HG02973 (cell line): ENCODE measurements around the gene TMEM120B.

Experiments used
- ATAC-seq: cut with Tn5 transposase; IDR thresholded peaks from one replicate; pipeline ENCODE4 v1.9.1; 2021; ENCODE audit warnings: moderate library complexity; ENCODE audit not compliant: unreplicated experiment

The TMEM120B gene

DNA sequence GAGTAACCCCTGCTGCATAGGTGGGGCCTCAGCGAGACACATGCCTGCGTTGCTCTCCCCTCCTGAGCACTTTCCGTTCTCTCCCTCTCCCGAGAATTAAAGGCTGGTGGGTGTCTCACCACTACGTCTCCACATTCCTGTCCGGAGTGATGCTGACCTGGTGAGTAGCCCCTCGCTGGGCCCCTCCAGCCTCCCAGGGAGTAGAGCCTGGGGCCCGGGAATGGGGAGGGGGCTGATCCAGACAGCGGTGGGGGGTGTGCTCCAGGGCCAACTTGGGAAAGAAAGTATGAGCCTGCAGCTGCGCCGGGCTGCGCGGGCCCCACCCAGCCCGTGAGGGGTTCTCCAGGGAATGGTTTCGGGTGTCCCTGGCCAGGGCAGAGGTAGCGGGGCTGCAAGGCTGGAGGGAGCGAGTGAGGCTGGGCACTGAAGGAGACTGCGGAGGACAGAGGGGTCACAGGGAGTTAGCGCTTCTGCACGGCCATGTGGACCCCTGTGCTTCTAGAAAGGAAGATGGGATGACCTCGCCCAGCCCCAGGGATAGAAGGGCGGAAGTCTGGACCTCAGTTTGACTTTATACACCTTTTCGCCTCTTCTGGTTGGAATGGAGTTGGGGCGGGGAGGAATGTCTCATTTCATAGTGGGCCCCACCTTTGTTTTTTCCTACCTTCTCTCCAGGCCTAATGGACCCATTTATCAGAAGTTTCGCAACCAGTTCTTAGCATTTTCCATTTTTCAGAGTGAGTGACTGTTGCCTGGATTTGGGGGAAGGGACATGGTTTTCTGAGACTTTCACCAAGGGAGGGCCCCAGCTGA, 58.5 kb downstream of the TMEM120B start:
- no peak for ATAC-seq

DNA sequence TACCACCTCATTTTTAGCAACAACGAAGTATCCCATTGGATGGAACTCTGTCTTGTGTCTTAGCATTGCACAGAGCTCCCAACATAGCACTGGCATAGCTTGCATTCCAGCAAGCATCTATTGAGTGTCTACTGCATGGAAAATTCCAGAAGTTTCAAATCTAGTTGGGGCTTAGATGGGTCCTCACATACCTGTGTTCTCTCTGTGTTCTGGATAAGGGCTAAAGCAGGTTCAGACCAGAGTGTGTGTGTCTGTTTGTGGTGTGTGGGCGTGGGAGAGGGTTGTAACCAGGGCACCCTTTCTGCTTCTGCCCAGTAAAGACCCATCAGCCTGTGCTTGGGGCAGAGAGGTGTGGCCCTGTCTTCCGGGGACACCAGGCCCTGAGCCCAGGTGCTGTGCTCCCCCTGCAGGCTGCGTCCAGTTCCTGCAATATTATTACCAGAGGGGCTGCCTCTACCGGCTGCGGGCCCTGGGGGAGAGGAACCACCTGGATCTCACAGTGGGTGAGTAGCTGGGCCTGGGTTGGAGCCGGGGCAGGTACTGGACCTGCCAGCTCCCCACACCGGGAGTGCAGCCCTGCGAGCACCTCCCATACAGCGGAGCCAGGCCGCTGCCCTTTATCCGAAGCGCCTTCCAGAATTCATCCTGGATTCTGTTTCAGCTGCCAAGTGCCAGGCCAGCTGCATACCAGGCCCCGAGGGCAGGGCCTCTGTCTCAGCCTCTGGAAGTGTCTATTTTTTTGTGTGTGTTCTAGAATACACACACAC, 60.6 kb downstream of the TMEM120B start:
- ATAC-seq: peak; percentile 73

DNA sequence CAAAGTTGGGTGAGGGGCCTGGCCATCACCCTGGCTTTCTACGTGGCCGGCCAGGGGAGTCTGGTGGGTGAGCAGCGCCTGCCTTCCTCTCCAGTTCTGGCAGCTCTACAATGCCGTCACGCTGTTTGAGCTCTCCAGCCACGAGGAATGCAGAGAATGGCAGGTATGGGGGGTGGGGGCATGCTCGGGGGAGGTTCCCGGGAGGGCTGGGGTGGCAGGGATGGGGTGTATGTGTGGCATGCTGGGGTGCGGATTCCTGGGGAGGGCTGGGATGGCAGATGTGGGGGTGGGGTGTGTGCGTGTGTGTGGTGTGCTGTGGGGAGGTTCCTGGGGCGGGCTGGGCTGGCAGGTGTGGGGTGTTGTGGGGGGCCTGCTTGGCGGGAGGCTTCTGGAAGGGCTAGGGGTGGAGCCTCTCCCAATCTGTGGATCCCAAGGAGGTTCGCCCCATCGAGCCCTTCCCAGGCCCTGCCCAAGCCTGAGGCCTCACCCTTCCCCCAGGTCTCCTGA, 62.5 kb downstream of the TMEM120B start:
- no peak for ATAC-seq

DNA sequence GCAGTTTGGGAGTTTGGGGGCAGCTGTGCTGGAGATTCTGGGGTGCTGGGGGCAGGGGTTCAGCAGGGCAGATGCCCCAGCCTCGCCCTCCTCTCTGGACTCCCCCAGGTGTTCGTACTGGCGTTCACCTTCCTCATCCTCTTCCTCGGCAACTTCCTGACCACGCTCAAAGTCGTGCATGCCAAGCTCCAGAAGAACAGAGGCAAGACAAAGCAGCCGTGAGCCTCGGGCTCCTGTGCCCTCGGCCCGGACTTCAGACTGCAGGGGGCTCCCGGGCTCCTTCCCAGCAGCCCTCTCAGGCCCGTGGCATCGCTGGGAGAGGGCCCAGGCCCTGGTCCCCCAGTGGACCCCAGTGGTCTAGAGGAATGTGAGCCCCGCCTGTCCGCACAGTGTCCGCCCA, 62.9 kb downstream of the TMEM120B start:
- ATAC-seq: no peak

DNA sequence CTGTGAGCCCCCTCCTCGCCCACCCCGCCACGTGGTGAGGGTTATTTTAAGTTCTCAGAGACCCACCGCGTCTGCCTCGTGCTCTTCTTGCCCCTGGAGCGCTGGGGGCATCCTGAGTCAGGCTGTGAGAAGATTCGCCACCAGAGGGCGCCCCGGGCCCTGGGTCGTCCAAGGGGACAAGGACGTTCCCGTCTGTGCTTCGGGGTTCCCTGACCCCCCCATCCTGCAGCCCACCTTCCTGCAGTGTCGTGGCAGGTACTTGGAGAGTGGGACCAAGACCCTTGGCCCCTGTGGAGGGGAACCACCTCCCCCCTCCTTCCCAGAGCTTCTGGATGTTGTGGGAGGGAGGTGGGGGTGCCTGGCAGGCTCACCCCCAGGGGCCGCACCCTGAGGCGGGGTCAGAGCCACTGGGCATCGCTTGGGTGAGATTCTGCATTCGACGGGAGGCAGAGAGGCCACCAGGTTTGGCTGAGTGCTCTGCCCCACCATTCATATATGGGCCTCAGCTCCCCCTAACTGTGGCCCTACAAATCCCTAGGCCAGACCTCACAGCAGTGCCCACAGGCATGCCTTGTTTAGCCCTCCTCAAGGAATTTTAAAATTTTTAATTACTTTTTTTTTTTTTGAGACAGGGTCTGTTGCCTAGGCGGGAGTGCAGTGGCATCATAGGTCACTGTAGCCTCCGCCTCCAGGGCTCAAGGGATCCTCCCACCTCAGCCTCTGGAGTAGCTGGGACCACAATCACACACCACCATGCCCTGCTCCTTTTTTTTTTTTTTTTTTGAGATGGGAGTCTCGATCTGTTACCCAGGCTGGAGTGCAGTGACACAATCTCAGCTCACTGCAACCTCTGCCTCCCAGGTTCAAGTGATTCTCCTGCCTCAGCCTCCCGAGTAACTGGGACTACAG, 63.9 kb downstream of the TMEM120B start:
- no peak for ATAC-seq

DNA sequence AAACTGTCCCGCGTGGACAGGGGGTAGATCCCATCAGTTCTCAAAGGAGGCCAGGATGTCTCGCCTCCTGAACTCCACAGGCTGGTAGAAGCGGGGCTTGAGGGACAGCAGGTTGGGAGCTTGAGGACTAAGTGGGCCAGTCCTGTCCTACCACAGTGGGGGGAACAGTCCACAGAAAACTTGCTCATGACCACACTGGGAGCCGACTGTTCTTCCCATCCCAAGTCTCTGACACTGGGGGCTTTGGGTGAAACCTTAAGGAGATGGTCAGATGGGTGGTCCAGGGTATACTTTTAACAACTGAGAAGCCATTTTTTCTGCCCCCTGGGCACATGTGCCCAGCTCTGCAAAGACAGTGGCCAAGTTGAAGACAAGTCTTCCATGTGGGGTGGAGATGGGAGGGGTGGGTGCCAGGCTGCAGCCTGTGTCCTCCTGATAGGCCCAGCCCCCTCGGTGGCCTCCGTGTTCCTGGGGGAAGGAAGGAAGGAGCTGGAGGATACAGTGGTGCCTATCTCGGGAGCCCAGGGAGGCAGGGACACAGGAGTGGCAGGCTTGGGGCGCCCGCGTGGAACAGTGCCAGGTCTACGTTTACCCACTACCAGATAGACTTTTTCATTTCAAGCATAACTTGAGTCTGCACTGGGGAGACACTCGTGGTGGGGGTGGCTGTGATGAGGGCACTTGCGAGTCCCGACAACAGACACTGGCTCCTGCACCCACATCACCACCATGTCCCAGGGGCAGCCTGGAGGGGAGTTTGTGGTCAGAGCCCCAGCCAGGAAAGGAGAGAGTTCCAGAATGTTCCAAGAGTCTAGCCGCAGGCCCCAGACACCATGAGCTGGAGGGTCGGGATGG, 66.2 kb downstream of the TMEM120B start:
- ATAC-seq: no peak

DNA sequence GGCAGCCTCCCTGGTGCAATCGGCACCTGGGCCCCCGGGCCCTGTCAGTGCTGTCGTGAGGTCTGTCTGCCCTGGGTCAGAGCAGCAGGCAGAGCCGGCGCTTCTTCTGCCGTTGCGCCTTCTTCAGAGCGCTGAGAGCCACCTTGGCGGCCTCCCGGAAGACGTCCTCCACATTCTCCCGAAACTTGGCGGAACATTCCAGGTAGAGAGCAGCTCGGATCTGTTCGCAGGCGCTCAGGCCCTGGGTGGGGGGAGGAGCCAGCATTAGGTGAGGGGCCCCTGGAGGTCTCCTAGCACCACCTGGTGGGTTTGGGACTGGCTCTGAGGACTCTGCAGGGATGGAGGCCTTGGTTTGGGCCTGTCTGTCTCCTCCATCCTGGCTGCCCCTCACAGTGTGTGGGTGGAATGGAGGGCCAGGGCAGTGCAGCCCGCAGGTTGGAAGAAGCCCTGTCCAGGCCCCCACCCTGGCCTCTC, 66.9 kb downstream of the TMEM120B start:
- no peak for ATAC-seq

DNA sequence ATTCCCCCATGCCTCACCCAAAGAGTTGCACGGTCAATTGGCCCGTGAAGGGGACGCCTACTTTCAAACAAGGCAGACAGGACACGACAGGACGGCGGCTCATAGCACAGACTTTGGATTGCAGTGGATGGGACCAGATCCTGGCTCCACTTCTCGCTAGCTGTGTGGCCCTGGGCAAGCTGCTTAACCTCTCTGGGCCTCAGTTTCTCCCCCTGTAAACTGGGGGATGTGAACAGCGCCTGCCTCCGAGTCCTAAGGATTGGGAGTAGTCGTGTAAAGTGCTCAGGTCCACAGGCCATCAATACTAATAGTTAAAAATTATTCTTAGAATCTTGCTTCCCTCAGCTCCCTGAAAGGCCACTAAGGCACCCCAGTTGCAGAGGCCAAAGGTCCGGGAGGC, 67.9 kb downstream of the TMEM120B start:
- no peak for ATAC-seq

DNA sequence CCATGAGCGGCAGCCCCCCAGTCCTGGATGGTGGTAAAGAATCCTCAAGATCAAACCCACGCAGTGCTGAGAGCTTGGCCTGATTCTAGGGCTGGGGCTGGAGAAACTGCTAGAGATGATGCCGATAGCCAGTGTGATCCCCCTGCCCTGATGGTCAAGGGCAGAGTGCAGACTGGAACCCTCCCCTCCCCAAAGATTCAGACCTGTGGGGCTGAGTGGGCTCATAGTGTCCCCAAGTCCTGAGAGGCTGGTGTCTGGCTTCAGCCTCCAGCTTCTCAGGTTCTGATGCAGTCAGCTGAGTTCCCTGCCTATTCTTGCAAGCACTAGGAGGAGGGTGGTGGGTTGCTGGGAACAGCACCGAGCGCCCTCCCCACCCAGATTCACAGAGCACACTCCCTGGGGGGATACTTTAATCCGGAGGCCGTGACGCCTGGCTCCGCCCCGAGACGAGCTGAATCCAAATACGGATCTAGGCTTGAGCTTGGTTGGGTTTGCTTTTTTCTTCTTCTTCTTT, 69.0 kb downstream of the TMEM120B start:
- ATAC-seq: no peak

DNA sequence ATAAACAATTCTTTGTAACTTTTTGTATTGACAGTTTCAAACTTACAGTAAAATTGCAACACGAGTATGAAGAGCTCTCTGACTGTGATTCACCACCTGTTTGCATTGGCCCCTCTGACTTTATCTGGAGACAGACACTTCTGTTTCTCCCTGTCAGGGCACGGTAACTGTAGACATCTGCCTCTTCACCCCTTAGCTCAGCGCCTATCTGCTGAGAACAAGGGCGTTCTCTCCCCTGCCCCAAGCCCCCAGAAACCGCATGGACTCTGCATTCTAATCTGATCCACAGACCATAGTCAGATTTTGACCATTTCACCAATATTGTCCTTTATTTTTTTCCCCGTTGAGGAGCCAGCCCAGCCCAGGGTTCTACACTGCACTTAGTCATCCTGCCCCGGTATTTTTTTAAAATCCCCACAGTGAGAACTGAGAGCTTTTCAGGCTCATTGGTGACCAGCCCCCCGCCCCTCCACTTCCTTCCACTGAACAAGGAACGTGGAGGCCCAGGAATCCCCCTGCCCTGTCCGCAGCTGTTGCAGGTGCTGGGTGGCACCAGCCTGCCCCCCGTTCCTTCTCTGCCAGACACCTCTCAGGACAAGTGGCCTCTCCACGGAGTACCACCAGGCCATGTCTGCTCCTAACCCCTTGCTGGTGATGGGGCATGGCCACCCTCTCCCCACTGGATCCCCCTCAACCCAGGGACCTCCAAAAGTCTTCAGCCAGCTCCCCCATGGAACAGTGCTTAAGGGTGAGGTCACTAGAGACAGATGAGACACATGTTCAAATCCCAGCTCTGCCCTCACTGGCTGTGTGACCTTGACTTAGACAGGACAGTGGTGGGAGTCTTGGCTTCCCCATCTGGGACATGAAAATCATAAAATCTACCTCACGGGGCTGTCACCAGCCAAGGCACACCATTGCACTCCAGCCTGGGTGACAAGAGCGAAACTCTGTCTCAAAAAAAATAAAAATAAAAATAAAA, 69.7 kb downstream of the TMEM120B start:
- no peak for ATAC-seq

DNA sequence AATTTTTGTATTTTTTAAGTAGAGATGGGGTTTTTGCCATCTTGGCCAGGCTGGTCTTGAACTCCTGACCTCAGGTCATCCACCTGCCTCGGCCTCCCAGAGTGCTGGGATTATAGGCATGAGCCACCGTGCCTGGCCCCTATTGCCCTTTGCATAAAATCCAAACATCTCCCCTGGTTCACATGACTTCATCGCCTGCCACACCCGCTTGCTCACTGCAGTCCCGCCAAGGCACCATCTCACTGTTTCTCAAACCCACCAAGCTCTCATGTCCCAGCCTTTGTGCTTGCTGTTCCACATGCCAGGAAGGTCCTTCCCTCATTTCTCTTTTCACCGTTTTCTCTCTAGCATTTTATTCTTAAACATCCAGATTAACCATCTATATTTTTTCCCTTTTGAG, 71.2 kb downstream of the TMEM120B start:
- no peak for ATAC-seq

DNA sequence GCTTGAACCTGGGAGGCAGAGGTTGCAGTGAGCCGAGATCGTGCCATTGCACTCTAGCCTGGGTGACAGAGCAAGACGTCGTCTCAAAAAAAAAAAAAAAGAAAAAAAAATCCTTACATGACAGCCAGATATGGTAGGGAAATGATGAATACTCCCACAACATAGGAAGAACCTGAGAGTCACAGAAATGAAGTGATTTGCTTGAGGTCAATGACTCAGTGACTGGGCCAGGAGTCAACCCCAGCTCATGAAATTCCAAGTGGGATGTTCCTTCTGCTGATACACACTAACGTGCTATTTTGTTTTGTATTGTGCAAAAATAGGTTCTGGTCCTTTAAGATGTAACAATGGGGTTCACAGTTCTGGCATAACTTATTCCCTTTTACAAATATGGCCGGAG, 71.9 kb downstream of the TMEM120B start:
- ATAC-seq: no peak

DNA sequence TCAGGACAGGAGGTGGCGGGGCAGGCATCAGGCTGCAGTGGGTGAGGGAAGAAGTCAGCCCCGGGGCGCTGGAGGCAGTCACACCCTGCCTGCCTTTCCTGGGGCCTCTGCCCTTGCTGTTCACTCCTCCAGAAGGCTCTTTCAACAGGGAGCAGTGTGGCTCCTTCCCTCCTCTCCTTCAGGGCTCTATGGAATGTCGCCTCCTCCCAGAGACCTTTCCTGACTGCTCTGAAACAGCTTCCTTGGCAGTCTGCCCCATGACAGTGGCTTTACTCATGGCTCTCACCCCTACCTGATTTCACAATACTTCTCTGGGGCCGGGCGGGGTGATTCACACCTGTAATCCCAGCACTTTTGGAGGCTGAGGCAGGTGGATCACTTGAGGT, 73.9 kb downstream of the TMEM120B start:
- no peak for ATAC-seq

DNA sequence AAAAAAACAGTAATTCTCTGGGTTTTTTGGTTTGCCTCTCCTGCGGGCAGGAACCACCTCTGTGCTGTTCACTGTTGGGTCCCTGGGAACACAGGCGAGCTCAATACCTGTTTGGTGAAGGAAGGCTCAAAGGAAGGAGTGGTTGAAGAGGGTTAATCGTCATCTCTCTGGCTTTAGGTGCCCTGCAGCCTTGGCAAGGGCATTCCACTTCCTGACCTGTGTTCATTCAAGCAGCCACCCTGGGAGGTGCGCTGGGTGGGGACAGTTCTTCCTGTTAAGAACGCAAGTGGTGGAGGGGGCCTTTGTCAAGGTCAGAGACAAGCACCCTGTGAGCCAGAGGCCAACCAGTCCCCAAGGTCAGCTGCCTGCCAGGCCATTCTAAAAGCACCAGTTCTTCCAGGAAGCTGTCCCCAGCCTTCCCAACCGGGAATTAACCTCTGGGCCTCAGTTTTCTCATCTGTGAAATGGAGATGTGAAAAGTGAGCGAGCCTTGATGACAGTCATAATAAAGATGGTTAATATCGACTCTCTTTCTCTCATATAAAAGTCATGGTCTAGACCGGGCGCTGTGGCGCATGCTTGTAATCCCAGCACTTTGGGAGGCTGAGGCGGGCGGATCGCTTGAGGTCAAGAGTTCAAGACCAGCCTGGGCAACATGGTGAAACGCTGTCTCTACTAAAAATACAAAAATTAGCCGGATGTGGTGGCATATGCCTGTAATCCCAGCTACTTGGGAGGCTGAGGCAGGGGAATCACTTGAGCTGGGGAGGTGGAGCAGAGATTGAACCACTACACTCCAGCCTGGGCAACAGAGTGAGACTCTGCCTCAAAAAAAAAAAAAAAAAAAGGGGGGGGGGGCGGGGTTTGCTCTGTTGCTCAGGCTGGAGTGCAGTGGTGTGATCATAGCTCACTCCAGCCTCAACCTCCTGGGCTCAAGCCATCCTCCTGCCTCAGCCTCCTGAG, 74.8 kb downstream of the TMEM120B start:
- no peak for ATAC-seq

DNA sequence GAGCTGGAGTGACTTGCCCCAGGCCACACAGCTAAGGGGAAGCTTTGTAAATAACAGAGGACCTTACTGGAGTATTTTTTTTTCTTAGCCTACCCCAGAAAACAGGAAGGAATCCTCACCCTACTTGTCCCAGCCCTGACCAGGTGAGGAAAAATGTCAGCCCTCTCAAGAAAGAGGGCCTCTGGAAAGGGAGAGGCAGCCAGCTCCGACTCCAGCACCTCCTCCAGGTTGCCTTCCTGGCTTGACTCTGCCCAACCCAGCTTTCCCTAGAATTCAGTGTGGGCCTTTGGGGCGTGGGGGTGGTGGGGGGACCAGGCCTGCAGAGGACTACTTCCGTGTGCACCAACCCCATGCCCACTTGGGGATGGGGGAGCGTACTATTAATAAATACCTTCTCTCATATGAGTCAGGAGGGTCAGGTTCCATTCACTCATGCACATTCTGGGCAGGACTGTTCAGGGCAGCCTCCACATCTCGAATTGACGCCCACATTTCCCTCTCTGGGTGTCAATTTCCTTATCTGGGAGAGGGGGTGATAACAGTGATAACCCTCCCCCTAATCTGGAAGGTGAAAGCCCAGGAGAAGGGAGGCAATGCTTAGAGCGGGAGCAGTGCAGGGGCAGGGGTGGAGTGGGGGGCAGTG, 75.7 kb downstream of the TMEM120B start:
- no peak for ATAC-seq

DNA sequence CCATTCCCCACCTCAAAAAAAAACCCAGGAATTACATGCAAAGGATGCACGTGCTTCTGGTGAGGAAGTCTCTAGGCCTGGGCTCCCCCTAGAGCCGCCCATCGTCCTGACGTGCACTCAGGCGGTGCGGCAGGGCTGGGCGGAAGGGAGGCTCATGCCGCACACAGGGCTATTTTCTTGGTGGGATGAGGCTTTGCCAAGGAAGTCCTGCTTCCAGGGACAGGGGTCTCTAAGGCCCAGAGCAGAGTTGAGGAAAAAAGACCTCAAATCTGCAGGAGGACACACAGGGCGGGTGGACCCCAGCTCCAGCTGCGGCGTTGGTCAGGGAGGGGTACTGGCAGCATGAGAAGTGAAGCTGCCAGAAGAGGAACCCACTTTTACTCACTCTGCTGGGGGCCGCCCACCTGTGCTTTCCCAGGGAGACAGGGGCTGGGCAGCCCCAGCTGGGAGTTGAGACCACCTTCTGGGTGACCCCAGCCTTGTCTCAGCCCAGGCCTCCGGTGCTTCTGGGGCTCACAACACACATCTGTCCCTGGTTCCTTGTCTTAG, 76.8 kb downstream of the TMEM120B start:
- peak; percentile 2 for ATAC-seq
